Stimulated activated CD8-positive, alpha-beta memory T cell treated with anti-CD3 and anti-CD28 coated beads, Interleukin-7, amount 100 ng/mL, for 4 hours (primary cell): ENCODE measurements around the gene EIF4EBP2.

Source experiments
- DNase-seq, 2 donors: peaks; one replicate each; pipeline ENCODE4 v3.0.0-alpha.2; 2020; ENCODE audit warnings: low read depth in 2 of 2

Gene EIF4EBP2

GRCh38 chr10:70379581-70380176 lies 24.3 kb upstream of the EIF4EBP2 start:
- DNase-seq, result no peak

DNA sequence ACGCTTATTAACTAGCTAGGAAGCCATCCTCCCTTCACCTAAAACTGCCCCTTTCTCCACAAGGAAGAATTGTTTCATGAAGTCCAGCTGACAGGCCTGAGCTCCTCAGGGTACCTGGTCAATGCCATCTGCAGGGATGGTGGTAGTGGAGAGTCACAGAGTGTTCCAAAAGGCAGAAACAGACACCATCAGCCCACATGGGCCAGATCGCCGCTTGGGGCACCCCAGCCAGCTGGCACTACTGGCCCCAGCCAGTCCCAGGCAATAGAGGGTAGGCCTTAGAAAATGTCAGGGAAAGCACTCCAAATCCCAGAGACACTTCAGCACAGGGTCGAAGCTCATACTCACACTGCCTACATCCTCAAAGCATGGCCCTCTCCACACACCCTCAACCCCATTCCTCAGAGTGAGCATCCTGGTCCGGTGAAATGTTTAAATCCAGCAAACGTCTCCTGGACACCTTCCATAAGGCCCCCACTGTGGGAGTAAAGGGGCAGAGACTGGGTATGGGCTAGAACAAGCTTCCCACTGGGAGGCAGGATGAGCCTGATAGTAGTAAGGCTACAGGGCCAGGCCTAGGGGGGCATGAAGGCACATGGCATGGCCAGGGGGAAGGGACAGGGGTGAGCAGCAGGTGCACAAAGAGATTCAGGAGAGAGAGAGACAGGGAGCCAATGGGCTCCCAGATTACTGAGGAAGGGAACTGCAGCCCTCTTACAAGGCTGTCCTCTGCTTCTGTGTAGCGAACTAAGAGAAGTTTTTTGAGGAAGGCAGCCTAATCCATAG lies 23.4 kb upstream of the EIF4EBP2 start:
- DNase-seq, result no peak

GRCh38 chr10:70381471-70382421 lies 22.2 kb upstream of the EIF4EBP2 start:
- DNase-seq, result no peak

- DNase-seq, result no peak
These were observed 12.3 kb upstream of the EIF4EBP2 start for GRCh38 chr10:70391654-70392053.

DNA sequence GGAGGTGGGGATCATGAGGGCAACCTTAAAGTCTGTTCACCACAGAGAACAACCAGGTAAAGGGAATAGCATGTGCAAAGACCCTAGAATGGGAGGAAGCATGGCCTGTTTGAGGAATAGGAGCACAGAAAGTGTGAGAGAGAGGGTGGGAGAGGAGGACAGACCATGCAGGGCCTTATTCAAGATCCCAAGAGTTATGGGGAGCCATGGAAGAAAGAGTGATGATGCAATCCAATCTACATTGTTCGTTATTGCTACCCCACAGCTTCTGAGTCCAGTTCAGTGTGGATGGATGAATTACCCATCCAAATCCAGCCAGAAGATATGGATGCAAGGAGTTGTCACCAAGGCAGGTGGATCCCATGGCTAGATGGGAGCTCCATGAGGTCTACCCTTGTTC lies 7.8 kb upstream of the EIF4EBP2 start:
- DNase-seq, result no peak

GRCh38 chr10:70399177-70399576 lies 4.8 kb upstream of the EIF4EBP2 start:
- DNase-seq, result no peak

DNA sequence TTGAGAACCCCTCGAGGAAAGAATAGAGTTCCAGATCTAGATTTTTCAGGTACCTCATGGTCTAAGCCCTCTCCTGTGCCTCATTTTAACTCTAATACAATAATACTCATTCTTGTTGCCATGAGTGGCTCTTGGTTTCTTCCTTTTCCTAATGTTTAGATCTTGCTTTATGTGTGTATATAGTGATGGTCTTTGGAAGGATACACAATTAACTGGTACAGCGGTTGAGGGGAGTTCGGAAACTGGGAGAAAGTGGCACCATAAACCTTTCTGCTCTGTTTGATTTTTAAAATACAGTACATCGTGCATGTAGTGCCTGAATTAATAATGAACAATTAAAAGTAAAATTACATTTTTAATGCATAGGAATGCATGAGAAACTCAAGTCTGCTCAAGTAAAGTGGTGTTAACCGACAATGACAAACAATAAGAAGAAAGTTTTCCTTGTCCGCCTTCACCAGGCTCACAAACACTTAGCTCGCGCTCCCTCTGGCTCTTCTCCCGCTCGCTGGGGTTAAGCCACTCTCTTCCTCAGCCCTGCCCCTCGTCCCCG lies 386 bp upstream of the EIF4EBP2 start:
- no peak for DNase-seq

DNA sequence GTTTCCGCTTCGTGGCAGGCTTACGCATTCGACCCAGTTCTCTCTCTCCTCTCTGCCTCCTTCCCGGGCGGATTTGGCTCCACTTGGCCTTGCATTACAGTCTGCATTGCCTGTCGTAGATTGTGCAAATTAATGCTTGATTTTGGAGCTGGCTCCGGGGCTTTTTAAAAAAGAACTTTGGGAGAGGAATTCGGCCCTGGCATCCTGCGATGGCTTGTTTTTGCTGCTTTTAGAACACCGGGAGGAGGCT lies 767 bp downstream of the EIF4EBP2 start:
- DNase-seq, result no peak

GRCh38 chr10:70405037-70405824 lies 1.3 kb downstream of the EIF4EBP2 start:
- no peak for DNase-seq

DNA sequence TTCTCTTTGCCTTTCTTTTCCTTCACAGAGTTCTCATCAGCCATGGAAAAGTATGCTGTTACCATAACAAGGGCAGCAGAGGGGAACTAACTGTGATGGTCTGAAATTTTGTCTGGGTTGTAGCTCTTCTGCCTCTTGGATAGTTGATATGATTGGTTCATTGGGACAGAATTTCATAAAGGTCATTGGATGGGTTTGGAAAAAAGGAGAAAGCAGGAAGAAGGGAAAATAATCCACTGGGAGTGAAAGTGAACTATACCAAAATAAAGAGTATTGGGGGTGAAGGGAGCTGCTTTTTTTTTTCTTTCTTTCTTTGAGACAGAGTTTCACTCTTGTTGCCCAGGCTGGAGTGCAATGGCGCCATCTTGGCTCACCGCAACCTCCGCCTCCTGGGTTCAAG lies 5.8 kb downstream of the EIF4EBP2 start:
- no peak for DNase-seq

GRCh38 chr10:70410608-70411007 lies 6.7 kb downstream of the EIF4EBP2 start:
- DNase-seq, result no peak

DNA sequence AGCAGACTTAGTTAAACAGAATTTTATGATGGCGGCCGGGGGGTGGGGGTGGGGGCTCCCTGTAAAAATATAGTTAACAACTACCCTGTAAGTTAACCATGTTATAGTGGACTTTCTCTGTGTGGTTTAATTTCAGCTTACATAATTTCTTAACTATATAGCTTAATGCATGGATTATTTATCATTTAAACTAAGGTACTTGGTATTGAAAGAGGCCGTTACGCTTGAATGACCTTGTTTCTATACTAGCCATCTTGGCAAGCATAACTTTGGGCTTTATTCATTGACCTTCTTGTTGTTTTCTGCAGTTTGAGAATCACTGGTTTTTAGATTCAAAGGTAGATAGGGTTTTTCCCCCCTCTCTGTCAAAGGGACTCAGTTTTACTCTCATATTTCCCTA lies 8.4 kb downstream of the EIF4EBP2 start:
- no peak for DNase-seq

- no peak for DNase-seq
These were observed 13.6 kb downstream of the EIF4EBP2 start for GRCh38 chr10:70417568-70417967.

GRCh38 chr10:70418229-70418628 lies 14.3 kb downstream of the EIF4EBP2 start:
- DNase-seq, result no peak

DNA sequence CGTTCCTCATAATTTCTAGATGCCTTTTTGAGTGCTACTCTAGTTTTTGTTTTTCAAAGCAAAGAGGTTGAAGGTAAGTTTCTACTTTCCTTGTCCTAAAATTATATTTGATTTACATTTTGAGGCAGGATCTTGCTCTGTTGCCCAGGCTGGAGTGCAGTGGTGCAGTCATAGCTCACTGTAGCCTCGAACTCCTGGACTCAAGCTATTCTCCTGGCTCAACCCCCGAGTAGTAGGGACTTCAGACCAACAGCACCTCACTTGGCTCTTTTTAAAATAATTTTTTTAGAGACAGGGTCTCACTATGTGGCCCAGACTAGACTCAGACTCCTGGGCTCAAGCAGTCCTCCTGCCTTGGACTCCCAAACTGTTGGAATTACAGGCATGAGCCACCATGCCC lies 14.8 kb downstream of the EIF4EBP2 start:
- DNase-seq, result no peak

GRCh38 chr10:70424320-70424719 lies 20.4 kb downstream of the EIF4EBP2 start:
- DNase-seq, result no peak

DNA sequence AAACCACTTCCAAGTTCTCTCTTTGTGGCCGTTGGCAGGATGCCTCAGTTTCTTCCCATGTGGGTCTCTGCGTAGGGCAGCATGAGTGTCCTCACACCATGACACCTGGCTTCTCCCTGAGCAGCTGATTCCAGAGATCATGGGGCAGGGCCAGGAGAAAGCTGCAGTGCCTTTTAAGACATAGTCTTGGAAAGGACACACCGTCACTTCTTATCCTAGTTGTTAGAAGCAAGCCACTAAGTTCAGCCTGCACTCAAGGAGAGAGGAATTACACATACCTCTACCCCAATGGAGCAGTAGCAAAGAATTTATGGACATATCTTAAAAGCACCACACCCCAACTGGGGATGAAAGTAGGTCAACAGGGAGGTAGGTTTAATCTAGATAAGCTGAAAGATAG lies 21.2 kb downstream of the EIF4EBP2 start:
- DNase-seq, result no peak

- DNase-seq, result no peak
These were observed 22.9 kb downstream of the EIF4EBP2 start for GRCh38 chr10:70426823-70427222.

DNA sequence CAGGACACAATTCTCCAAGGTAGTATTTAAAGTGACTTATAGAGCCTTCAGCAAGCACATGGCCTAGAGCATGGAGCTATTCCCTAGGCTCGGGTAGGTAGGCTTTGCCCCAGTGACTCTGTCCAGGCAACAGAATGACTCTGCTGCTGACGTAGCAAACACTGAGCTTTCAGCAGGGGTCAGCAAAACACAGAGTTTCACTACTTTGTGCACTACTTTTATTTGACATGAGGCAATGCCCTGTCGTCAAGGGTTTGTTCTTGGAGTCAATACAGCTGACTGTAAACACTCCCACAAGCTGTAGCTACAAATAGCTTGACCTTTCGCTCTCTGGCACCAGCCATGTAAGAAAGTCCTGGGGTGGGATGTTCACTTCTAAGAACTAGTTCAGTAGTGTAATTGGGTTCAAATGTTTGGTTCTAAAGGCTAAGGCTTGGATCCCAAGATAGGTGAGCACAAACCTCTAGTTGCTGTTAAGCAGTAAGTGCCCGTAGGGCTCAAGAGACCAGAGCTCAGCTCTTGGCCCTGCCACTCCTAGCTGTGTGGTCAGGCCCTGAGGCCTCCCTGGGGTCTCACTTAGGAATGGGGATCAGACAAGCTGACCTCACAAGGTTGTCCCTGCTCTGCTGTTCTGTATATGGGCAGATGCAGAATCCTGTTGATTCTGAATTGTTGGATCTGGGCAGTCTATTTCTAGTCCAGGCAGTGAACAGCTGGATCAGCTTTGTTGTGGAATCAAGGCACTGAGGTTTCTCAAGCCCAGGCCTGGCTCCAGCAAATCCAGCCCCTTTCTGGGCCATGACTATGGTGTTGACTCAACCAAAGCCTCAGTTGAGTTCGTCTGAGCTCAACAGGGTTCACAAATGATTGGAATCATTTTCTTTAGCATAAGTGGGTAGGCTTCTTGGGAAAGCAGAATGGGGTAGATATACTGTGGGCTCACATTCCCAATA lies 26.8 kb downstream of the EIF4EBP2 start:
- DNase-seq, result no peak

GRCh38 chr10:70432101-70432500 lies 28.2 kb downstream of the EIF4EBP2 start:
- no peak for DNase-seq
